ENCODE data around the gene ESAM.
A peak's percentile ranks its signal among the peaks of the same experiment; 100 is the strongest.

ESAM gene

DNA sequence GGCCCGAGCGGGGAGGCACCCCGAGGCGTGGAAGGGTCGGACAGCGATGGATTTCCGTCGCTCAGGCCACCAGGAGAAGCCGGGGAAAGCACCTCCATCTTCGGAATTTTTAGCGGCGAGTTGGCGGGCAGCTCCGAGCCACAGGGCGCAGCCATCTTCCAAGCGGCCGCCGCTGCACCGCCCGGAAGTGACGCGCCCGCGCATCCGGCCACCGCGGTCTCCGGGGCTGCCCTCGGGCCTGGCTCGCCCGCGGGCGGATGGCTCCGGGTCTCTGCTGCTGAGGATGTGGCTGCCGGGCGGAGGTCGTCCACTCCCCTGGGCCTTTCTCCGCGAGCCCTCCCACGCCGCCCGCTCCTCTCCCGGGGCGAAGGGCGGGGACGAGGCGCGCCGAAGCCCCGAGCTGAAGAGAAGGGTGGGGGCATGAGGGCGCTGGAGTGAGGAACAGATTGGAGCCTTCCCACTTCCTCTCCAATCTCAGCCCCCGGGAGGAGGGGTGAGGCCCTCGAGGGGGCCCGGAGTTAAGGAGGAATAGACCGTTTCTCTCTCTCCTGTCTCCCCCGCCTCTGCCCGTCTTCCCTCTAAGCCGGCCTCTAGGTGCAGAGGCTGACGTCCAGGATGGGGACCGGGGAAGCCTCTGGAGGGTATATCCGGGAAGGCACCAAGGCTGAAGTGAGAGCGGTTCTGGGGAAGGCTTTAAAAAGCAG is 38.3 kb upstream of the ESAM start, which contains the start of gene MSANTD2 (continued):
- TF ChIP-seq GLI2 (tag by site-specific recombination; IDR thresholded peaks at IDR 0.05; ENCODE audit: borderline replicate concordance, low read depth) = no peak
- TF ChIP-seq ZNF140 (tag by site-specific recombination; IDR thresholded peaks at IDR 0.05) = no peak
- TF ChIP-seq ZNF24 (tag by site-specific recombination; IDR thresholded peaks at IDR 0.05) = no peak

DNA sequence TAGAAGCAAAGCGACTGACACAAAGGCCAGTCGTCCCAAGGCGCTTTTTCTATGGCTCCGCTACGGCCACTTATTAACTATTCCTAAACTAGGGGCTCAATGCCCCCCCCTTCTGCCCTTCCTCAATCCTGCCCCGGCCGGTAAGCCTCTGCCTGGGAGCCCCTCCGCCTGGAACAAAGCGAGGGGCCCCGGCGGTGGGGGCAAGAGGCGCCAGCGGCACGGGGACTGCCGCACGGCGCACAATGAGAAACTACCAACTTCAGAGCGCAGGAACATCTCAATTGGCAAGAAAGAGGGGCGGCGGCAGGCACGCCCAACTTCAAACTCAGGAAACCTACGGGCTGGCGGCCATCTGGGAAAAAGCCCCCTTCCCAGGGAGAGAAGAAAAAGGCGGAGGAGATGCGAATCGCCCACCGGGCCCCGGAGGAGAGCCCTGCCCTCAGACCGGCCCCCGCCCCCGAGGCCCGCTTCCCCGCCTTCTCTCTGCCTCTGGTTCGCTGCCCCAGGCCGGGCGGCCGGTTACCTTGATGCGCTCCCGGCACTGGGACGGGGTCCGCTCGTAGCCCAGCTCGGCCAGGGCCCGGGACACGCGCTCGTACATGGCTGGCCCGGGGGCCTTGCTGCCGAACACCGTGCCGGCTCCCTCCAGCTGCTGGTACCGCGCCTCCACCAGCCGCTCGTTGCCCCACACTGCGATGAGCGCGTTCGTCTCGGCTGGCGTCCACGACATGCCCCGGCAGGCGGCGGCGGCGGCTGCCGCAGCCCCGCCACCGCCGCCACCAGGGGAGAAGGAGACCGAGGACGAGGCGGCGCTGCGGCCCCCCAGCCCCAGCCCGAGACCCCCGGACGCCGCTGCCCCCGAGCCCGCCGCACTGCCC is 37.5 kb upstream of the ESAM start:
- no peaks in the 10 kb centered on the region for H3K36me3 ChIP-seq (ENCODE audit: control insufficient read depth in 2 of 2, insufficient read depth in 1 of 2, low read length in 2 of 2)
- no peaks in the 10 kb centered on the region for H3K4me1 ChIP-seq (ENCODE audit: control insufficient read depth, insufficient read depth, low read length)
- peak overlapping the region; percentile 92 for H3K27ac ChIP-seq (ENCODE audit: extremely low read depth, low read depth, low read length)
- H3K4me3 ChIP-seq (ENCODE audit: low read depth, low read length) = peak overlapping the region; percentile 88
- no peaks in the 10 kb centered on the region for H3K9me3 ChIP-seq (ENCODE audit: control insufficient read depth, insufficient read depth, low read depth, low read length)
- POLR2A ChIA-PET = interaction anchor here (0.8 to 2.3 kb wide), 9 partner anchors 14 to 126 kb away, joined by 3 to 14 read pairs (median 5); partner anchors contain the start of genes SIAE and SPA17
- CTCF ChIA-PET = interaction anchor here (0.7 to 2.7 kb wide), 15 partner anchors 9 to 156 kb away, joined by 3 to 16 read pairs (median 5); partner anchors contain the start of genes ESAM and NRGN
- TF ChIP-seq, protein P1, sequence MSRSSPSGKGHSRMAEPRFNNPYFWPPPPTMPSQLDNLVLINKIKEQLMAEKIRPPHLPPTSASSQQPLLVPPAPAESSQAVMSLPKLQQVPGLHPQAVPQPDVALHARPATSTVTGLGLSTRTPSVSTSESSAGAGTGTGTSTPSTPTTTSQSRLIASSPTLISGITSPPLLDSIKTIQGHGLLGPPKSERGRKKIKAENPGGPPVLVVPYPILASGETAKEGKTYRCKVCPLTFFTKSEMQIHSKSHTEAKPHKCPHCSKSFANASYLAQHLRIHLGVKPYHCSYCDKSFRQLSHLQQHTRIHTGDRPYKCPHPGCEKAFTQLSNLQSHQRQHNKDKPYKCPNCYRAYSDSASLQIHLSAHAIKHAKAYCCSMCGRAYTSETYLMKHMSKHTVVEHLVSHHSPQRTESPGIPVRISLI (tag by site-specific recombination; IDR thresholded peaks at IDR 0.05) = no peak
- TF ChIP-seq, protein P2, sequence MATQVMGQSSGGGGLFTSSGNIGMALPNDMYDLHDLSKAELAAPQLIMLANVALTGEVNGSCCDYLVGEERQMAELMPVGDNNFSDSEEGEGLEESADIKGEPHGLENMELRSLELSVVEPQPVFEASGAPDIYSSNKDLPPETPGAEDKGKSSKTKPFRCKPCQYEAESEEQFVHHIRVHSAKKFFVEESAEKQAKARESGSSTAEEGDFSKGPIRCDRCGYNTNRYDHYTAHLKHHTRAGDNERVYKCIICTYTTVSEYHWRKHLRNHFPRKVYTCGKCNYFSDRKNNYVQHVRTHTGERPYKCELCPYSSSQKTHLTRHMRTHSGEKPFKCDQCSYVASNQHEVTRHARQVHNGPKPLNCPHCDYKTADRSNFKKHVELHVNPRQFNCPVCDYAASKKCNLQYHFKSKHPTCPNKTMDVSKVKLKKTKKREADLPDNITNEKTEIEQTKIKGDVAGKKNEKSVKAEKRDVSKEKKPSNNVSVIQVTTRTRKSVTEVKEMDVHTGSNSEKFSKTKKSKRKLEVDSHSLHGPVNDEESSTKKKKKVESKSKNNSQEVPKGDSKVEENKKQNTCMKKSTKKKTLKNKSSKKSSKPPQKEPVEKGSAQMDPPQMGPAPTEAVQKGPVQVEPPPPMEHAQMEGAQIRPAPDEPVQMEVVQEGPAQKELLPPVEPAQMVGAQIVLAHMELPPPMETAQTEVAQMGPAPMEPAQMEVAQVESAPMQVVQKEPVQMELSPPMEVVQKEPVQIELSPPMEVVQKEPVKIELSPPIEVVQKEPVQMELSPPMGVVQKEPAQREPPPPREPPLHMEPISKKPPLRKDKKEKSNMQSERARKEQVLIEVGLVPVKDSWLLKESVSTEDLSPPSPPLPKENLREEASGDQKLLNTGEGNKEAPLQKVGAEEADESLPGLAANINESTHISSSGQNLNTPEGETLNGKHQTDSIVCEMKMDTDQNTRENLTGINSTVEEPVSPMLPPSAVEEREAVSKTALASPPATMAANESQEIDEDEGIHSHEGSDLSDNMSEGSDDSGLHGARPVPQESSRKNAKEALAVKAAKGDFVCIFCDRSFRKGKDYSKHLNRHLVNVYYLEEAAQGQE (tag by site-specific recombination; IDR thresholded peaks at IDR 0.05) = no peak
- TF ChIP-seq ZBTB17 (tag by site-specific recombination; IDR thresholded peaks at IDR 0.05) = peak; percentile 70
- TF ChIP-seq ZBTB20 (tag by site-specific recombination; IDR thresholded peaks at IDR 0.05) = peak; percentile 87
- TF ChIP-seq, protein P3, sequence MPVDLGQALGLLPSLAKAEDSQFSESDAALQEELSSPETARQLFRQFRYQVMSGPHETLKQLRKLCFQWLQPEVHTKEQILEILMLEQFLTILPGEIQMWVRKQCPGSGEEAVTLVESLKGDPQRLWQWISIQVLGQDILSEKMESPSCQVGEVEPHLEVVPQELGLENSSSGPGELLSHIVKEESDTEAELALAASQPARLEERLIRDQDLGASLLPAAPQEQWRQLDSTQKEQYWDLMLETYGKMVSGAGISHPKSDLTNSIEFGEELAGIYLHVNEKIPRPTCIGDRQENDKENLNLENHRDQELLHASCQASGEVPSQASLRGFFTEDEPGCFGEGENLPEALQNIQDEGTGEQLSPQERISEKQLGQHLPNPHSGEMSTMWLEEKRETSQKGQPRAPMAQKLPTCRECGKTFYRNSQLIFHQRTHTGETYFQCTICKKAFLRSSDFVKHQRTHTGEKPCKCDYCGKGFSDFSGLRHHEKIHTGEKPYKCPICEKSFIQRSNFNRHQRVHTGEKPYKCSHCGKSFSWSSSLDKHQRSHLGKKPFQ (tag by site-specific recombination; IDR thresholded peaks at IDR 0.05) = no peak
- TF ChIP-seq ZNF292 (tag by site-specific recombination; IDR thresholded peaks at IDR 0.05; ENCODE audit: borderline replicate concordance, low read depth) = no peak
- peak; percentile 32; the same call in 1 of the 2 replicates for TF ChIP-seq ZXDB (tag by site-specific recombination; IDR thresholded peaks at IDR 0.05)
- TF ChIP-seq, protein P4, sequence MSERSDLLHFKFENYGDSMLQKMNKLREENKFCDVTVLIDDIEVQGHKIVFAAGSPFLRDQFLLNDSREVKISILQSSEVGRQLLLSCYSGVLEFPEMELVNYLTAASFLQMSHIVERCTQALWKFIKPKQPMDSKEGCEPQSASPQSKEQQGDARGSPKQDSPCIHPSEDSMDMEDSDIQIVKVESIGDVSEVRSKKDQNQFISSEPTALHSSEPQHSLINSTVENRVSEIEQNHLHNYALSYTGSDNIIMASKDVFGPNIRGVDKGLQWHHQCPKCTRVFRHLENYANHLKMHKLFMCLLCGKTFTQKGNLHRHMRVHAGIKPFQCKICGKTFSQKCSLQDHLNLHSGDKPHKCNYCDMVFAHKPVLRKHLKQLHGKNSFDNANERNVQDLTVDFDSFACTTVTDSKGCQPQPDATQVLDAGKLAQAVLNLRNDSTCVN (tag by site-specific recombination; optimal IDR thresholded peaks at IDR 0.05) = peak; percentile 84
- TF ChIP-seq ZFP3 (tag by site-specific recombination; IDR thresholded peaks at IDR 0.05; ENCODE audit: low read depth) = no peak
- no peak for TF ChIP-seq MZF1 (tag by site-specific recombination; IDR thresholded peaks at IDR 0.05; ENCODE audit: borderline replicate concordance)
- peak; percentile 74 for TF ChIP-seq KLF9 (tag by site-specific recombination; IDR thresholded peaks at IDR 0.05; ENCODE audit: low read depth)
- TF ChIP-seq EGR2 (tag by site-specific recombination; IDR thresholded peaks at IDR 0.05; ENCODE audit: low read depth) = peak; percentile 41; the same call in 1 of the 2 replicates
- TF ChIP-seq, protein P5, sequence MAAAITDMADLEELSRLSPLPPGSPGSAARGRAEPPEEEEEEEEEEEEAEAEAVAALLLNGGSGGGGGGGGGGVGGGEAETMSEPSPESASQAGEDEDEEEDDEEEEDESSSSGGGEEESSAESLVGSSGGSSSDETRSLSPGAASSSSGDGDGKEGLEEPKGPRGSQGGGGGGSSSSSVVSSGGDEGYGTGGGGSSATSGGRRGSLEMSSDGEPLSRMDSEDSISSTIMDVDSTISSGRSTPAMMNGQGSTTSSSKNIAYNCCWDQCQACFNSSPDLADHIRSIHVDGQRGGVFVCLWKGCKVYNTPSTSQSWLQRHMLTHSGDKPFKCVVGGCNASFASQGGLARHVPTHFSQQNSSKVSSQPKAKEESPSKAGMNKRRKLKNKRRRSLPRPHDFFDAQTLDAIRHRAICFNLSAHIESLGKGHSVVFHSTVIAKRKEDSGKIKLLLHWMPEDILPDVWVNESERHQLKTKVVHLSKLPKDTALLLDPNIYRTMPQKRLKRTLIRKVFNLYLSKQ (tag by site-specific recombination; IDR thresholded peaks at IDR 0.05; ENCODE audit: borderline replicate concordance) = no peak
- peak; percentile 64 for TF ChIP-seq SP2 (tag by site-specific recombination; IDR thresholded peaks at IDR 0.05)
- TF ChIP-seq ZNF366 (tag by site-specific recombination; conservative IDR thresholded peaks at IDR 0.05) = no peak
- no peak for TF ChIP-seq ZNF571 (tag by site-specific recombination; IDR thresholded peaks at IDR 0.05)
- TF ChIP-seq, protein P6, sequence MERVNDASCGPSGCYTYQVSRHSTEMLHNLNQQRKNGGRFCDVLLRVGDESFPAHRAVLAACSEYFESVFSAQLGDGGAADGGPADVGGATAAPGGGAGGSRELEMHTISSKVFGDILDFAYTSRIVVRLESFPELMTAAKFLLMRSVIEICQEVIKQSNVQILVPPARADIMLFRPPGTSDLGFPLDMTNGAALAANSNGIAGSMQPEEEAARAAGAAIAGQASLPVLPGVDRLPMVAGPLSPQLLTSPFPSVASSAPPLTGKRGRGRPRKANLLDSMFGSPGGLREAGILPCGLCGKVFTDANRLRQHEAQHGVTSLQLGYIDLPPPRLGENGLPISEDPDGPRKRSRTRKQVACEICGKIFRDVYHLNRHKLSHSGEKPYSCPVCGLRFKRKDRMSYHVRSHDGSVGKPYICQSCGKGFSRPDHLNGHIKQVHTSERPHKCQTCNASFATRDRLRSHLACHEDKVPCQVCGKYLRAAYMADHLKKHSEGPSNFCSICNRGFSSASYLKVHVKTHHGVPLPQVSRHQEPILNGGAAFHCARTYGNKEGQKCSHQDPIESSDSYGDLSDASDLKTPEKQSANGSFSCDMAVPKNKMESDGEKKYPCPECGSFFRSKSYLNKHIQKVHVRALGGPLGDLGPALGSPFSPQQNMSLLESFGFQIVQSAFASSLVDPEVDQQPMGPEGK (tag by site-specific recombination; IDR thresholded peaks at IDR 0.05) = peak; percentile 76
